ENCODE data around the gene MRPS11. TPM values are rescaled to one million over a fixed set of nuclear protein-coding genes. Genes with fewer than 3 reads are reported as not detected.

MRPS11 gene
- total RNA-seq, 1 donor from 2014 or later = 58.9 TPM

DNA sequence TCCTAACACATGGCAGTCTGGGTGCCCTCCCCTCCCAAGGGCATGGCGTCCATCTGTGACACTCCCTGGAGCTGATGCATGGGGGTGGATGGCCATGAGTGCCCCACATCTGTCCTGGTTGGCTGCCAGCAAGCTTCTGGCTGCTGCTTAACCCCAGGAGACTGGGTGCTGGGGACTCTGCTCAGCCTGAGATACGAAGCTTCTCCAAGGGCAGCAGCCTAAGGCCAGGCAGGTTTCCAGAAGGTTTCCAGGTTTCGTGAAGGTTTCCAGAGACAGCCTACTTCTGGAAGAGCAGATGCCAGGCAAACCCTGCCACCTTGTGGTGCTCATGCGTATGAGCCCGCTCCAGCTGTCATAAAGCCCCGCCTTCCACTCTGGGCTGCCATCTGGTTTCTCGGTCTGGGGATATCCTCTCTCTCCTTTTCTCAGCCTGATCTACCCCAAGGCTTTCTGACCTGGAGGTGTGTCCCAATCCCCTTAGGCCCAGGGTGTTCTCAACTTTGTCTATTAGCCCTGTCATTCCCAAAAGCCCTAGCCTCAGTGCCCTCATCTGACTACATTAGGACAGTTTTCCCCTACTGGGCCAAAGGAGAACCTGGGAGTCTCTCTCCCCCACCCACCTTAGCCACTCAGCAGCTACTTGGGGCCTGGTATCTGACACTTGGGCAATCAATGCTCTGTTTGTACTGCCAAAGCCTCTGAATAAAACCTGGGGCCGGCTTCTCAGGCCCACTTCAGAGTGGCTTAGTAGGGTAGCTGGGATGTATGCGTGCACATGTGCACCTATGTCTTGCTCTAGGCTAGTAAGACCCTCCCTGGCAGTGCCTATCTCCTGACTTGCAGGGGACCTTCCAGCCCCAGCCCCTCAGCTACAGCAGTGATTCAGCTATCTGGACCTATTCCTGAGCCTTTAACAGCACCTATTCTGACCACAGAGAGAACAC, 12.4 kb upstream of the MRPS11 start:
- DNase-seq = peak; percentile 75
- no peak overlapping the region for H3K4me3 Mint-ChIP-seq (ENCODE audit: unreplicated experiment)
- H3K27ac Mint-ChIP-seq (ENCODE audit: unreplicated experiment) = peak overlapping the region; percentile 56
- peaks cover 2% of the 10 kb centered on the region for H3K27me3 Mint-ChIP-seq (ENCODE audit: unreplicated experiment)
- peaks cover 4% of the 10 kb centered on the region for H3K4me1 Mint-ChIP-seq (ENCODE audit: low read depth, unreplicated experiment)
- peak; percentile 71 for TF ChIP-seq CTCF (IDR thresholded peaks at IDR 0.05; ENCODE audit: partially characterized antibody, unreplicated experiment)
- peaks cover 8% of the 10 kb centered on the region for H3K9me3 Mint-ChIP-seq (ENCODE audit: unreplicated experiment)
- H3K36me3 Mint-ChIP-seq (ENCODE audit: unreplicated experiment) = peaks cover 5% of the 10 kb centered on the region

GRCh38 chr15:88456733-88457132, 10.8 kb upstream of the MRPS11 start:
- H3K9me3 Mint-ChIP-seq (ENCODE audit: unreplicated experiment) = peaks cover 3% of the 10 kb centered on the region
- H3K4me3 Mint-ChIP-seq (ENCODE audit: unreplicated experiment) = no peak overlapping the region
- H3K27me3 Mint-ChIP-seq (ENCODE audit: unreplicated experiment) = peaks cover 2% of the 10 kb centered on the region
- DNase-seq = no peak
- H3K4me1 Mint-ChIP-seq (ENCODE audit: low read depth, unreplicated experiment) = peaks cover 4% of the 10 kb centered on the region
- H3K36me3 Mint-ChIP-seq (ENCODE audit: unreplicated experiment) = peaks cover 5% of the 10 kb centered on the region
- TF ChIP-seq CTCF (IDR thresholded peaks at IDR 0.05; ENCODE audit: partially characterized antibody, unreplicated experiment) = no peak
- H3K27ac Mint-ChIP-seq (ENCODE audit: unreplicated experiment) = no peak overlapping the region

GRCh38 chr15:88463870-88464532, 3.5 kb upstream of the MRPS11 start:
- Mint-ChIP-seq H3K27me3 (ENCODE audit: unreplicated experiment) (peaks cover 5% of the 10 kb centered on the region), H3K4me3 (ENCODE audit: unreplicated experiment) (no peak overlapping the region), H3K9me3 (ENCODE audit: unreplicated experiment) (peaks cover 11% of the 10 kb centered on the region), H3K36me3 (ENCODE audit: unreplicated experiment) (no peaks in the 10 kb centered on the region), H3K4me1 (ENCODE audit: low read depth, unreplicated experiment) (peaks cover 7% of the 10 kb centered on the region), H3K27ac (ENCODE audit: unreplicated experiment) (no peak overlapping the region)
- TF ChIP-seq CTCF (IDR thresholded peaks at IDR 0.05; ENCODE audit: partially characterized antibody, unreplicated experiment) = no peak
- DNase-seq = no peak

- TF ChIP-seq CTCF (IDR thresholded peaks at IDR 0.05; ENCODE audit: partially characterized antibody, unreplicated experiment) = no peak
- Mint-ChIP-seq H3K27ac (ENCODE audit: unreplicated experiment) (no peak overlapping the region), H3K27me3 (ENCODE audit: unreplicated experiment) (peaks cover 5% of the 10 kb centered on the region), H3K36me3 (ENCODE audit: unreplicated experiment) (no peaks in the 10 kb centered on the region), H3K4me1 (ENCODE audit: low read depth, unreplicated experiment) (peaks cover 7% of the 10 kb centered on the region), H3K9me3 (ENCODE audit: unreplicated experiment) (peaks cover 11% of the 10 kb centered on the region), H3K4me3 (ENCODE audit: unreplicated experiment) (peak overlapping the region; percentile 31)
- no peak for DNase-seq
Observed at GRCh38 chr15:88465633-88466224, 1.8 kb upstream of the MRPS11 start.

All from glutamatergic neuron (in vitro differentiated cells).